Choroid plexus epithelial cell (primary cell): ENCODE data around the gene CDC14B.
A peak's percentile ranks its signal among the peaks of the same experiment; 100 is the strongest.

ENCODE experiments used
- DNase-seq: peaks from one replicate; pipeline ENCODE4 v3.0.0-alpha.2; 2010; ENCODE audit warnings: low read depth
- H3K4me3 ChIP-seq: 2 replicates; pipeline ENCODE4 v1.5.1; 2011; ENCODE audit warnings: low read depth, mild to moderate bottlenecking, control low read depth, low read length, moderate library complexity
- CTCF ChIP-seq: conservative IDR thresholded peaks from 2 replicates; pipeline ENCODE4 v1.5.1; 2011; ENCODE audit warnings: low read depth, mild to moderate bottlenecking, control low read depth, inconsistent platforms, low read length, moderate library complexity

Gene CDC14B

GRCh38 chr9:96496368-96497116 lies 123.1 kb downstream of the CDC14B start:
- no peak overlapping the region for H3K4me3 ChIP-seq
- no peak for TF ChIP-seq CTCF
- no peak for DNase-seq

GRCh38 chr9:96495341-96495740 lies 124.3 kb downstream of the CDC14B start:
- peak; percentile 91 for DNase-seq
- no peak overlapping the region for H3K4me3 ChIP-seq
- TF ChIP-seq CTCF: no peak

- no peak overlapping the region for H3K4me3 ChIP-seq
- no peak for DNase-seq
- TF ChIP-seq CTCF: no peak
Measured at GRCh38 chr9:96494215-96494800, 125.3 kb downstream of the CDC14B start.

- no peak overlapping the region for H3K4me3 ChIP-seq
- no peak for DNase-seq
- TF ChIP-seq CTCF: no peak
Measured at GRCh38 chr9:96493757-96494156, 125.9 kb downstream of the CDC14B start.

- no peak for DNase-seq
- no peak overlapping the region for H3K4me3 ChIP-seq
- TF ChIP-seq CTCF: no peak
Measured at GRCh38 chr9:96492993-96493531, 126.6 kb downstream of the CDC14B start.

- TF ChIP-seq CTCF: no peak
- DNase-seq: no peak
- no peak overlapping the region for H3K4me3 ChIP-seq
Measured at GRCh38 chr9:96491880-96492525, 127.6 kb downstream of the CDC14B start.
